Activated CD8-positive, alpha-beta memory T cell treated with anti-CD3 and anti-CD28 coated beads, Interleukin-2, amount 50 U/mL, for 24 hours (primary cell): ENCODE results near the gene ASAH2.
"Not testable (repeated sequence)": the region's sequence is repeated elsewhere in the genome, so short reads cannot be mapped to it uniquely, and the experiment has no call there.

Source experiments
- DNase-seq: peaks from one replicate; pipeline ENCODE4 v3.0.0-alpha.2; 2020; ENCODE audit errors: extremely low read depth

Gene ASAH2

GRCh38 chr10:50251394-50251793 lies at the start of gene ASAH2:
ASAH2 (minus strand) TSS chr10:50251516; CDS start chr10:50248610, 2,906 bp downstream.
- DNase-seq = no peak

GRCh38 chr10:50299948-50300669 lies 48.8 kb upstream of the ASAH2 start:
- DNase-seq = no peak

GRCh38 chr10:50295367-50295766 lies 44.1 kb upstream of the ASAH2 start:
- DNase-seq = no peak

- DNase-seq = no peak
Observed at GRCh38 chr10:50294582-50294981, 43.3 kb upstream of the ASAH2 start.

- DNase-seq = no peak
Observed at GRCh38 chr10:50293513-50294313, 42.4 kb upstream of the ASAH2 start.

GRCh38 chr10:50291261-50291850 lies 40.0 kb upstream of the ASAH2 start:
- DNase-seq = no peak

- no peak for DNase-seq
Observed at GRCh38 chr10:50289196-50289595, 37.9 kb upstream of the ASAH2 start.

- DNase-seq = no peak
Observed at GRCh38 chr10:50286996-50287803, 35.9 kb upstream of the ASAH2 start.

- DNase-seq = no peak
Observed at GRCh38 chr10:50286517-50286916, 35.2 kb upstream of the ASAH2 start.

GRCh38 chr10:50281967-50282522 lies 30.7 kb upstream of the ASAH2 start:
- DNase-seq = no peak

- DNase-seq = no peak
Observed at GRCh38 chr10:50281210-50281966, 30.1 kb upstream of the ASAH2 start.

- DNase-seq = no peak
Observed at GRCh38 chr10:50280049-50280841, 28.9 kb upstream of the ASAH2 start.

- DNase-seq = no peak
Observed at GRCh38 chr10:50279489-50279888, 28.2 kb upstream of the ASAH2 start.

GRCh38 chr10:50275650-50276235 lies 24.4 kb upstream of the ASAH2 start:
- DNase-seq = no peak

GRCh38 chr10:50272531-50272930 lies 21.2 kb upstream of the ASAH2 start:
- DNase-seq = no peak

GRCh38 chr10:50271564-50272250 lies 20.4 kb upstream of the ASAH2 start:
- no peak for DNase-seq

GRCh38 chr10:50267877-50268276 lies 16.6 kb upstream of the ASAH2 start:
- DNase-seq = not testable (repeated sequence)

- not testable (repeated sequence) for DNase-seq
Observed at GRCh38 chr10:50262625-50263024, 11.3 kb upstream of the ASAH2 start.

- DNase-seq = no peak
Observed at GRCh38 chr10:50260791-50261281, 9.5 kb upstream of the ASAH2 start.
